Measurements from ENCODE around the gene QSER1.

DNA sequence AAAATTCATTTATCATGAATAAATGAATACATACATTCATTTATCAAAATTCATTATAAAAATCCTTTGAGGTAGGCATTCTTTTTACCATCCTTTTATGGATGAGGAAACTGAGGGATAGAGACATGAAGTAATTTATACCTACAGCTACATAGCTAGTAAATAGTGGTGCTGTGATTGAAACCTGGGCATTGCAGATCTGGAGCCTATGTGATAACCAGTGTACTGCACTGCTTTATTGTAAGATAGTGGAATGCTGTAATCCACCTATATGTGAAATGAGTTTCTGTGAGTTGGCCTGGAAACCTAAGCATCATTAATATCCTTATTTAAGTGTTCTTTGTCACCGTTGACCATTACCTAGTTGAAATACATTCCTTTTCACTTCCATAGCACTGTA is 4.5 kb downstream of the QSER1 start:
- TF ChIP-seq, protein P1, sequence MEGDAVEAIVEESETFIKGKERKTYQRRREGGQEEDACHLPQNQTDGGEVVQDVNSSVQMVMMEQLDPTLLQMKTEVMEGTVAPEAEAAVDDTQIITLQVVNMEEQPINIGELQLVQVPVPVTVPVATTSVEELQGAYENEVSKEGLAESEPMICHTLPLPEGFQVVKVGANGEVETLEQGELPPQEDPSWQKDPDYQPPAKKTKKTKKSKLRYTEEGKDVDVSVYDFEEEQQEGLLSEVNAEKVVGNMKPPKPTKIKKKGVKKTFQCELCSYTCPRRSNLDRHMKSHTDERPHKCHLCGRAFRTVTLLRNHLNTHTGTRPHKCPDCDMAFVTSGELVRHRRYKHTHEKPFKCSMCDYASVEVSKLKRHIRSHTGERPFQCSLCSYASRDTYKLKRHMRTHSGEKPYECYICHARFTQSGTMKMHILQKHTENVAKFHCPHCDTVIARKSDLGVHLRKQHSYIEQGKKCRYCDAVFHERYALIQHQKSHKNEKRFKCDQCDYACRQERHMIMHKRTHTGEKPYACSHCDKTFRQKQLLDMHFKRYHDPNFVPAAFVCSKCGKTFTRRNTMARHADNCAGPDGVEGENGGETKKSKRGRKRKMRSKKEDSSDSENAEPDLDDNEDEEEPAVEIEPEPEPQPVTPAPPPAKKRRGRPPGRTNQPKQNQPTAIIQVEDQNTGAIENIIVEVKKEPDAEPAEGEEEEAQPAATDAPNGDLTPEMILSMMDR (IDR thresholded peaks at IDR 0.05), result no peak
- TF ChIP-seq POLR2A (IDR thresholded peaks at IDR 0.05) (no peak), EP300 (IDR thresholded peaks at IDR 0.05) (no peak)
